Aortic smooth muscle cell (primary cell): ENCODE results near the gene PER3. TPM values are rescaled to one million over a fixed set of nuclear protein-coding genes. Genes with fewer than 3 reads are reported as not detected.

Experiments
- total RNA-seq: library from RNA; depleted of rRNA; stranded (reverse); fragments of >200 nt; gene quantifications from 2 replicates; pipeline ENCODE4 v1.2.3, GENCODE V29; 2014

PER3 gene
- 7.1 and 11.4 TPM in 2 replicates for total RNA-seq

GRCh38 chr1:7783826-7784491, at the start of gene PER3:
Gene PER3, plus strand, starts transcription at chr1:7784291. Its CDS starts 587 bp downstream, at chr1:7784878.

GRCh38 chr1:7770997-7771822, 12.9 kb upstream of the PER3 start, which contains the start of gene VAMP3:
Gene VAMP3, plus strand, starts transcription at chr1:7771296. Its CDS starts 88 bp downstream, at chr1:7771384.

GRCh38 chr1:7852804-7853683, 69.0 kb downstream of the PER3 start, which contains the start of gene UTS2:
Gene UTS2, minus strand, starts transcription at chr1:7853065. Its CDS starts 62 bp downstream, at chr1:7853003.

Other genes starting within 250 kb of the PER3 start
- 107 and 132 TPM in 2 replicates for gene VAMP3, start 13.0 kb upstream of the PER3 start, total RNA-seq
- not detected in 2 replicates for gene UTS2, start 68.8 kb downstream of the PER3 start, total RNA-seq
- 0.06 TPM in 1 of 2 replicates, not detected in the other for gene TNFRSF9, start 156.5 kb downstream of the PER3 start, total RNA-seq
- 397 and 429 TPM in 2 replicates for gene PARK7, start 177.4 kb downstream of the PER3 start, total RNA-seq
- gene ERRFI1, start 242.0 kb downstream of the PER3 start, total RNA-seq: 85.6 and 178 TPM in 2 replicates